NCI-H2107 (cell line): ENCODE results near the gene FBXO34.

Experiments
- DNase-seq: peaks from one replicate; lab custom pipeline; 2025; lab: John Stamatoyannopoulos, UW

The FBXO34 gene

DNA sequence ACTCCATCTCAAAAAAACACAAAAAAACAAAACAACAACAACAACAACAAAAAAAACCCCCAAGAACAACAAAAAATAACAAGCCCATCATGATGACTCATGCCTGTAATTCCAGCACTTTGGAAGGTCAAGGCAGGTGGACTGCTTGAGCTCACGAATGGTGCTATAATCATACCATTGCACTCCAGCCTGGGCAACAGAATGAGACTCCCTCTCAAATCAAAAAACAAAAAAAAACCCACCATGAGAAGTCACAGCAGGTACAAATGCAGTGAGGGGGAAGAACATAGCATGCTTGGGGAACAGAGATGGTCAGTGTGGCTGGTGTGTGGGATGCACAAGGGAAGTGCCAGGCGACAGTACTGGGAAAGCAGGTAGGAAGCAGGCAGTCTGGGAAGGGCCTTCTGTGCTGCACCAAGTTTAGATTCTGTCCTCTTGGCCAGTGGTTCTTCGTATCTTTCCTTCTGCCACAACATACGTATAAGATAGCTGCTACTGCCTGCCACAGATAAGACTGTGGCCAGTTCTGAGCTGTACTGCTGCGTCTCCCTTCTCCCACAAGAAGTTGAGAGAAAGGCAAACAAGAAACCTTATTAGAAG lies 112.4 kb downstream of the FBXO34 start:
- DNase-seq, result no peak

DNA sequence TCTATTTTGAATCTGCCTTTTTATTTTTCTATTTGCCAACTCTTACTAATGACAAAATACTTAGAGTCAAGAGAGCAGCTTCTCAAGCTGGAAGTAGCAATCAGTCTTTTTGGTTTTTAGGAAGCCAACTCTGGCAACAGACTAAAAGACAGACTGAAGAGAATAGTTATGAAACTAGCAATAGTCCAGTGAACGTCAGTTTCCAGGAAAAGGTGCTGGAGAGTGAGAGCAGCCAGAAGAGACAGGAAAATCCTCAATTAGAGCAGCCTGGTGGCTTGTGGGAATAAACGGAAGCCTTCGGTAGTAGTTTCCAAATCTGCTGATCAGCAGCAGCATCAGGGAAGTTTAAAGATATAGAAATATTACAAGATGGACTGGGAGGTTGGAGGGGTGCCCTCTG lies 113.3 kb downstream of the FBXO34 start:
- DNase-seq, result no peak

DNA sequence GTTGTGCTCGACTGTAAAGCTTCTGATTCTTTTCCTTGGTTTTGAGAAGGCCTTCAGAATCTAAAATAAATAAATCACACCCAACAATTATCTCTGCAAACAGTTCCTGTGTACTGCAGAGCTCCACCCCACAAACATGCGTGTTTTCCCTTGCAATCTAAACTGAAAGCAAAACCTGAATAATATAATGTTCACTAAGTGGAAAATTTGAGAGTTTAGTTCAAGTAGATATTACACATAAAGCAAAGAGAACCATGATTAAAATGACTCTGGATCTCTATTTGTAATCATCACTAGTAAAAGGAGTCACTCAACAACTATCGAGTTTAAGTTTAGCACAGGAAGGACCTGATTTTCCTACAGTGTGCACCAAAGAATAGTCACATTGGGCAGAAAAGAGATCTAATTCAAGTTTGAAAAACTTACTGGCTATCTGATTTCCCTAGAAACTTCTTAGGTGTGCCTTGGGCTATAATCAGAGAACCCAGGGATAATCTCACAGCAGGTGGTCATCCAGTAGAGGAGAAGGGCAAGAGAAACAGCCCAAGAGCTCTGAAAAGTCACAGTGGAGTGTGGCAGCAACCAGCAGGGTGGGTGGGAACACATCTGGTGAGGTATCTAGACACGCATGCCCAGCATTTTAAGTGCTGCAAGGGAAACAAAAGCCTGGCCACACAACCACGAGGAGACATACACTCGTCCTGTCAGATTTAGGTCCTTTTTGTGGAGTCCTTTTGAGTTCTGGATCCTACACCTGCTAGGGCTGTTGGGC lies 115.0 kb downstream of the FBXO34 start:
- DNase-seq, result no peak

DNA sequence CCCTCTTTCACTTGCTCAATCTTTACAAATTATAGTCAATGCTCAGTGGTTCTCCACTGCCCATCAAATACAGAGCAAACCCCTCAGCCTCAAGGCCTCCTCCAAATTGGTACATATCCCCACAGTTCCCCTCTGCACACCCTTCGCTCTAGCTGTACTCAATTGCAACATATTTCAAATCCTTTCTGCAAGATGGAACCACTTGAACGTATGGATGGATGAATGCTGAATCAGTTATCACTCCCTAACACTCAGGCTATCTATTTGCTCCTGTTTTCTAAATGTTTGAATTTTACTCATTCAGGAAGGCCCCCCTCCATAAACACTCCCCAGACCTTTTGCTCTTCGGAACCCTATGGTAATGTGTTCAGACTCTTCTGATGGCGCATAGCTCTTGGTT lies 115.9 kb downstream of the FBXO34 start:
- no peak for DNase-seq

DNA sequence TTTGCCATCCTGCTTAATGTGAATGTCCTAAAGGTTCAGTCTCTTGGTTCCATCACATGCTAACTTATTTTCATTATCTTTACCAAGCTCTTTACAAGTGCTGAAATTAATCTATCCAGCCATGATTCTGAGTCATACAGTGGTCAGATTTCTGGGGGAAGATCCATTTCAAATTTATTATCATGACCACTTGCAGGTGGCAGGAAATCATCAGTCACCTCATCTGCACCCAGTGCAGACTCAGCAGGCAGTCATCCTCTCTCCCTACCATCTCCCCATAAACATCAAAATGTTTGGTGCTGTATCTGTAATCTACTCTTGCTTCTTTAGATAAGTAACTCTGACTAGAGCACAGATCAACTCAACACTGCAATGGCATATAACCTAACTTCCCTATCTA lies 116.9 kb downstream of the FBXO34 start:
- DNase-seq, result no peak

DNA sequence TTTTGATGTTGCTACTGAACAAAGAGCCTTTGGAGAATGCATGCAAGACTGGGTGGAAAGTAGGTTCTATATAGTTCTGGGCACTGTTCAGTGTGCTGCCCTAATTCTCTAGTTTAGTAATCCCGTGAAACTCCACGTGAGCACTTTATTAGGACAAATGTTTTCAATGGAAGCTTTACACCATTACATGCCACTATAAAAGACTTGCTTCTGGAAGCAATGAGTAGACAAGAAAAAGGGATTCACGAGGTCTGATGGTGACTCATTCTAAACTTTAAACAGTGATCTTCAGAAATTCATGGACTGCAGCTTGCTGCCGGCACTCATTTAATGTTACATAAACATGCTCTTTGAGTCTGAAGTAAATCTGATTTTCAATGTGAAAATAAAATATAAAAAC lies 118.1 kb downstream of the FBXO34 start:
- no peak for DNase-seq

DNA sequence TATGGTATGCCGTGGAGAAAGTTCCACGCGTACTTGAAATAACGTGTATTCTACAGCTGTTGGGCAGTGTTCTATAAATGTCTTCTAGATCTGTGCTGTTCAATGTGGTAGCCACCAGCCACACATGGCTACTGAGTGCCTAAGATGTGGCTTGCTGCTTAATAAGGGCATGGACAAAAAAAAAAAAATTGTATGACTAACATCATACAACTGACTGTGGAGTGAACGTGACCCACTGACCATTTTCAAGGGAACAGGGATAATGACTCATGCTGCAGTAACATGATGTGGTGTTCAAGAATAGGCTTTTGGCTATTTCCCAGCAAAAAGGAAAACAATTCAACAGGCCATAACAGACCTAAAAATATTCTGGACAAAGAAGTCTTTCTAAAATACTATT lies 127.5 kb downstream of the FBXO34 start:
- no peak for DNase-seq

DNA sequence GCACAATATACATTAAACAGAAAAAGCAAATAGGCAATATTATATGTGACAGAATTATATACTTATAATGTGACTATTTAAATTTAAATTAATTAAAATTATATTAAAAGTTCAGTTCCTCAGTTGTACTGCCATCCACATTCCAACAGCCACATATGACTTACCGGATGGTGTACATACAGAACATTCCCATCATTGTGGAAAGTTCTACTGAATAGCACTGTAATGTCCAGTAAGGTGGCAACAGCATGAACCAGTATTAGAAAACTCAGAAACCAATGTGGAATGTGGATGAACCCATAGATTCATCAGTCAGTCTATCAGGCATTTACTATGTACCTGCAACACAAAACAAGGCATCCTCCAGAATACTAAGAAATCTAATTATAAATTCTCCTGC lies 128.0 kb downstream of the FBXO34 start:
- DNase-seq, result no peak

DNA sequence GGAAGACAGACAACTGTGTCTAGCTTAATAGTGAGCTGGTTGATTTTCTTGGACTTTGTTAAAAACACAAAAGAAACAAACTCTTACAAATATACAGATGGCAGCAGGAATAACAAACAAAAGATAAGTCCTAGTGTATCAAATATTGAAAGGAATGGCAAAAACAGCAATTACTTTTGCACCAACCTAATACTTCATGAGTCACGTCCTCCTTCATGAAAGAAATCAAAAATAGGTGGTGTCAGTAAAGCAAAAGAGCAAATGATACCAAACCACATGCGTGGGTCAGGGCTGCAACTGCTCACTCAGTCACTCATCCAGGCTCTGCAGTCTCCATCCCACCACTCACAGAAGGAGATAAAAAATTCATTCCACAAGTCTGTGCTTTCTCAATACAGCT lies 128.6 kb downstream of the FBXO34 start:
- no peak for DNase-seq

DNA sequence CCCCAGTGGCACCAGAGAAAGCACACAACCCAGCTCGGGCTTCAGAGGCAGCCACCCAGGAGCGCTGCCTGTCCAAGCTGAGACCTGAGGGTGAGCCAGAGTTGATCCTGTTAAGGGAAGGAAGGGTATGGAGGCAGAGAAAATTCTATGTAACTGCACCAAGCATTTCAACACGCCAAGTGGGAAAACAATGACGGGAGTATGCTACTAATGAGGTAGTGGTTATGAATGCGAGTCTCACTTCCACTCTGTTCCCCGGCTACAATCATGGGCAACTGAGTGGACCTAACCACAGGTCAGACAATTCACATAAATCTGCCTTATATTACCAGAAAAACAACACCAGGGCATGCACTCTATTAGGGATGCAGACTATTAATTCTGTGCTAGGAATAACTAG lies 130.5 kb downstream of the FBXO34 start:
- DNase-seq, result no peak
